IMR-90 (cell line): ENCODE results near the gene TCERG1.

Source experiments
- RAD21 ChIP-seq: IDR thresholded peaks from 2 replicates; pipeline ENCODE4 v1.6.1; 2012; ENCODE audit warnings: low read length, improper control_type of control experiment
- TF ChIP-seq, protein P1 (sequence below): fragments of 150-350 bp; IDR thresholded peaks from 2 replicates; pipeline ENCODE4 v1.6.1; 2017; ENCODE audit warnings: mild to moderate bottlenecking, antibody characterized with exemption, low read length, low read depth
- TF ChIP-seq, protein P2 (sequence below): conservative IDR thresholded peaks from 2 replicates; pipeline ENCODE4 v1.5.1; 2012; ENCODE audit warnings: mild to moderate bottlenecking, low read depth, low read length, improper control_type of control experiment

DNA sequence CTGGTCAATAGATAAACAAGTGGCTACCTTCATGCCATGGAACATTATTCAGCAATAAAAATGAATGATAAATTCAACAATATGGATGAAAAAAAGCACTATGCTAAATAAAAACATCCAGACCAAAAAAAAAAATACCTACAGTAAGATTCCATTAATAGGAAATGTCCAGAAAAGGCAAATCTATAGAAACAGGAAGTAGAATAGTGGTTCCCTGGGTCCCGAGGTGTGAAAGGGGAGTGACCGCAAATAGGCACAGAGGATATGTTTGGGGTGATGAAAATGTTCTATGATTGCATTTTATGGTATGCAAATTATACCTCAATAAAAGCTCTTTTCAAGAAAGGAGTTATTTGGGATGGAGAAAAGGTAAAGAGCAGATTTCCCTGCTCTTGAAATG, 72.4 kb downstream of the TCERG1 start:
- no peak for TF ChIP-seq RAD21
- TF ChIP-seq, protein P1, sequence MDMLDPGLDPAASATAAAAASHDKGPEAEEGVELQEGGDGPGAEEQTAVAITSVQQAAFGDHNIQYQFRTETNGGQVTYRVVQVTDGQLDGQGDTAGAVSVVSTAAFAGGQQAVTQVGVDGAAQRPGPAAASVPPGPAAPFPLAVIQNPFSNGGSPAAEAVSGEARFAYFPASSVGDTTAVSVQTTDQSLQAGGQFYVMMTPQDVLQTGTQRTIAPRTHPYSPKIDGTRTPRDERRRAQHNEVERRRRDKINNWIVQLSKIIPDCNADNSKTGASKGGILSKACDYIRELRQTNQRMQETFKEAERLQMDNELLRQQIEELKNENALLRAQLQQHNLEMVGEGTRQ, result no peak
- TF ChIP-seq, protein P2, sequence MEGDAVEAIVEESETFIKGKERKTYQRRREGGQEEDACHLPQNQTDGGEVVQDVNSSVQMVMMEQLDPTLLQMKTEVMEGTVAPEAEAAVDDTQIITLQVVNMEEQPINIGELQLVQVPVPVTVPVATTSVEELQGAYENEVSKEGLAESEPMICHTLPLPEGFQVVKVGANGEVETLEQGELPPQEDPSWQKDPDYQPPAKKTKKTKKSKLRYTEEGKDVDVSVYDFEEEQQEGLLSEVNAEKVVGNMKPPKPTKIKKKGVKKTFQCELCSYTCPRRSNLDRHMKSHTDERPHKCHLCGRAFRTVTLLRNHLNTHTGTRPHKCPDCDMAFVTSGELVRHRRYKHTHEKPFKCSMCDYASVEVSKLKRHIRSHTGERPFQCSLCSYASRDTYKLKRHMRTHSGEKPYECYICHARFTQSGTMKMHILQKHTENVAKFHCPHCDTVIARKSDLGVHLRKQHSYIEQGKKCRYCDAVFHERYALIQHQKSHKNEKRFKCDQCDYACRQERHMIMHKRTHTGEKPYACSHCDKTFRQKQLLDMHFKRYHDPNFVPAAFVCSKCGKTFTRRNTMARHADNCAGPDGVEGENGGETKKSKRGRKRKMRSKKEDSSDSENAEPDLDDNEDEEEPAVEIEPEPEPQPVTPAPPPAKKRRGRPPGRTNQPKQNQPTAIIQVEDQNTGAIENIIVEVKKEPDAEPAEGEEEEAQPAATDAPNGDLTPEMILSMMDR, result no peak
